Neuronal stem cell (in vitro differentiated cells): ENCODE data around the gene SOS1. TPM values are rescaled to one million over a fixed set of nuclear protein-coding genes. Genes with fewer than 3 reads are reported as not detected.

Experiments
- DNase-seq: peaks from one replicate; pipeline ENCODE4 v3.0.0-alpha.2; 2013; ENCODE audit warnings: low spot score
- H2AFZ ChIP-seq: one replicate; pipeline ENCODE4 v1.6.1; 2013; ENCODE audit warnings: mild to moderate bottlenecking, low read length, inconsistent platforms
- H2AK5ac ChIP-seq: 2 replicates; pipeline ENCODE4 v1.6.1; 2013; ENCODE audit warnings: low read depth, mild to moderate bottlenecking, inconsistent platforms, low read length, moderate library complexity, mixed read lengths
- H2BK120ac ChIP-seq: 2 replicates; pipeline ENCODE4 v1.6.1; 2013; ENCODE audit warnings: low read depth, mild to moderate bottlenecking, inconsistent platforms, low read length, moderate library complexity, mixed read lengths
- H2BK12ac ChIP-seq: one replicate; pipeline ENCODE4 v1.6.1; 2013; ENCODE audit warnings: low read length, inconsistent platforms
- H2BK15ac ChIP-seq: 2 replicates; pipeline ENCODE4 v1.6.1; 2013; ENCODE audit warnings: mild to moderate bottlenecking, low read length, inconsistent platforms, mixed read lengths
- H2BK5ac ChIP-seq: one replicate; pipeline ENCODE4 v1.6.1; 2013; ENCODE audit warnings: inconsistent platforms, mild to moderate bottlenecking, low read length, moderate library complexity
- H3K14ac ChIP-seq: one replicate; pipeline ENCODE4 v1.6.1; 2013; ENCODE audit warnings: low read length, inconsistent platforms
- H3K18ac ChIP-seq: 2 replicates; pipeline ENCODE4 v1.6.1; 2013; ENCODE audit warnings: low read length, inconsistent platforms
- H3K23ac ChIP-seq: 2 replicates; pipeline ENCODE4 v1.6.1; 2013; ENCODE audit warnings: low read depth, mild to moderate bottlenecking, mixed read lengths, low read length, inconsistent platforms; ENCODE audit not compliant: poor library complexity
- H3K27ac ChIP-seq: replicated peaks from 3 replicates; pipeline ENCODE4 v1.5.1; 2013; ENCODE audit warnings: low read length, inconsistent platforms
- H3K27me3 ChIP-seq, 3 experiments: 2 replicates each; pipeline ENCODE4 v1.6.1; 2013; ENCODE audit warnings: low read length in 3 of 3, mild to moderate bottlenecking in 2 of 3, inconsistent platforms in 1 of 3, low read depth in 1 of 3, mixed read lengths in 1 of 3, moderate library complexity in 1 of 3; ENCODE audit not compliant: control insufficient read depth in 3 of 3, insufficient read depth in 3 of 3
- H3K36me3 ChIP-seq, 2 donors: replicated peaks in 1 of 2; 2 replicates each; pipeline ENCODE4 v1.6.1; 2013; ENCODE audit warnings: low read length in 2 of 2; ENCODE audit not compliant: control insufficient read depth in 2 of 2, insufficient read depth in 2 of 2
- H3K4ac ChIP-seq: 2 replicates; pipeline ENCODE4 v1.6.1; 2013; ENCODE audit warnings: inconsistent platforms, mild to moderate bottlenecking, low read length, moderate library complexity
- H3K4me1 ChIP-seq, 2 donors: 1 replicate in 1 of 2; 2 replicates in 1 of 2; pipeline ENCODE4 v1.6.1; 2013; ENCODE audit warnings: low read length in 2 of 2, low read depth in 1 of 2; ENCODE audit not compliant: control insufficient read depth in 2 of 2, insufficient read depth in 1 of 2
- H3K4me2 ChIP-seq: one replicate; pipeline ENCODE4 v1.6.1; 2013; ENCODE audit warnings: mild to moderate bottlenecking, low read length, inconsistent platforms; ENCODE audit not compliant: insufficient read depth, poor library complexity, severe bottlenecking
- H3K4me3 ChIP-seq, 2 donors: 2 replicates each; pipeline ENCODE4 v1.5.1; 2013; ENCODE audit warnings: low read length in 2 of 2, mild to moderate bottlenecking in 2 of 2, inconsistent platforms in 1 of 2, moderate library complexity in 1 of 2
- H3K79me1 ChIP-seq: one replicate; pipeline ENCODE4 v1.6.1; 2013; ENCODE audit warnings: low read depth, mild to moderate bottlenecking, inconsistent platforms, low read length, moderate library complexity
- H3K9ac ChIP-seq: one replicate; pipeline ENCODE4 v1.6.1; 2013; ENCODE audit warnings: mild to moderate bottlenecking, low read depth, low read length, inconsistent platforms; ENCODE audit not compliant: poor library complexity
- H3K9me3 ChIP-seq, 2 donors: replicated peaks in 1 of 2; 2 replicates each; pipeline versions ENCODE3 to v1.6.1; 2013; ENCODE audit warnings: low read length in 2 of 2, mild to moderate bottlenecking in 2 of 2, inconsistent platforms in 1 of 2, low read depth in 1 of 2, mixed read lengths in 1 of 2, moderate library complexity in 1 of 2; ENCODE audit not compliant: control insufficient read depth in 2 of 2, insufficient read depth in 1 of 2
- H4K8ac ChIP-seq: one replicate; pipeline ENCODE4 v1.6.1; 2013; ENCODE audit warnings: low read depth, mild to moderate bottlenecking, inconsistent platforms, low read length, moderate library complexity
- H4K91ac ChIP-seq: one replicate; pipeline ENCODE4 v1.6.1; 2013; ENCODE audit warnings: low read length, low read depth, mild to moderate bottlenecking, inconsistent platforms; ENCODE audit not compliant: poor library complexity
- WGBS, 2 donors: extraction: QIAGEN DNeasy Blood & Tissue Kit; methylation state at CpG; one replicate each; pipeline ENCODE4 v1.1.7; 2013; ENCODE audit warnings: missing lambda C conversion rate in 2 of 2, mixed read lengths in 1 of 2; ENCODE audit not compliant: insufficient read length in 2 of 2, insufficient replicate concordance in 1 of 2; ENCODE audit errors: extremely low coverage in 2 of 2; 5-methylcytosine and 5-hydroxymethylcytosine counted together
- small RNA-seq: library from polyadenylated mRNA; stranded (forward); fragments of <200 nt; extraction: miRNeasy Mini kit (QIAGEN cat#:217004); gene quantifications from one replicate; pipeline ENCODE3, GENCODE V24; 2013; ENCODE audit not compliant: insufficient read depth

SOS1 gene

DNA sequence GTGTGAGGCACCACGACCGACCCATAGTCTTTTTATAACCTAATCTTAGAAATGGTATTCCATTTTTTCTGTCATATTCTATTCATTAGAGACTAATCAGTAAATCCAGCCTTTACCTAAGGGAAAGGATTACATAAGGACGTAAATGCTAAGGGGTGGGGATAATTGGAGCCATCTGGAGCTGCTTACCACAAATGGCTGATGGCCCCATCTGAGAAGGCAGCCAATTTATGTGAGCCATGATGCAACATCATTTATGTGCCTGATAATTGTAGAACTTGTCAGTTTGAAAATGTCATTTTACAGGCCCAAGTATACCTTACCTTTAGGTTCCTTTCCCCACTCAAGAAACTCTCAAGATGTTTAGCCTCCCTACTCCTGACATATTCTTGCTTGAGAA, 187.2 kb downstream of the SOS1 start:
- H2BK12ac ChIP-seq, result no peak overlapping the region
- no peak for DNase-seq
- H2BK5ac ChIP-seq, result no peak overlapping the region
- H4K8ac ChIP-seq, result no peak overlapping the region
- H3K27me3 ChIP-seq, result no peaks in the 10 kb centered on the region
- H2AFZ ChIP-seq, result no peak overlapping the region
- no peaks in the 10 kb centered on the region for H3K79me1 ChIP-seq
- no peak overlapping the region for H3K23ac ChIP-seq
- no peaks in the 10 kb centered on the region for H3K4me1 ChIP-seq
- H3K14ac ChIP-seq, result no peak overlapping the region
- H3K9me3 ChIP-seq, result no peaks in the 10 kb centered on the region
- no peak overlapping the region for H4K91ac ChIP-seq
- no peak overlapping the region for H3K4ac ChIP-seq
- no peak overlapping the region for H3K27ac ChIP-seq
- H2AK5ac ChIP-seq, result no peak overlapping the region
- no peak overlapping the region for H3K4me3 ChIP-seq
- no peak overlapping the region for H3K4me2 ChIP-seq
- H3K9ac ChIP-seq, result no peak overlapping the region
- WGBS, 2 donors, result no CpG with 5 or more reads among the region's 3 CpGs
- H3K36me3 ChIP-seq, result no peaks in the 10 kb centered on the region
- no peak overlapping the region for H2BK15ac ChIP-seq
- H3K18ac ChIP-seq, result no peak overlapping the region
- no peak overlapping the region for H2BK120ac ChIP-seq

DNA sequence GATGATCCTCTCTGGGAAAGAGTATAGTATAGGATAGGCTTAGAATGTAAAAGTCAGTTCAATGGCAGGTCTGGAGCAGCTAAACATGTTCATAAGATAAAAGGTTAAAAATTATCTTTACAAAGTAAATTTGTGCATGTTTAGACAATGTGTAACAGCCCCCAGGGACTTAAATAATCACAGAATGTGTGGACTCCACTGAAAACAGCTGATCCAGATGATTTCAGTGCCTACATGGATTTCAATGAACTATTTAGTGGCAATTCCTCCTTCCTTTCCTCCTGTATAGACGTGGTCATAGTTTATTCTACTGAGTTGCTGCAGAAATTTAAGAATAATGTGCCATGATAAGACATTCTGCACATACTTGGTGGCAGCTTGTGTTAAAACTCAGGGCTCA, 188.3 kb downstream of the SOS1 start:
- no peak overlapping the region for H2BK12ac ChIP-seq
- H3K9me3 ChIP-seq, result no peaks in the 10 kb centered on the region
- DNase-seq, result no peak
- H2BK5ac ChIP-seq, result no peak overlapping the region
- no peak overlapping the region for H2AK5ac ChIP-seq
- H3K14ac ChIP-seq, result no peak overlapping the region
- H3K4me1 ChIP-seq, result no peaks in the 10 kb centered on the region
- no peaks in the 10 kb centered on the region for H3K36me3 ChIP-seq
- no peak overlapping the region for H3K18ac ChIP-seq
- H2AFZ ChIP-seq, result no peak overlapping the region
- no peak overlapping the region for H2BK15ac ChIP-seq
- H3K27me3 ChIP-seq, result no peaks in the 10 kb centered on the region
- H3K9ac ChIP-seq, result no peak overlapping the region
- no peak overlapping the region for H3K4ac ChIP-seq
- no peak overlapping the region for H3K4me2 ChIP-seq
- no peaks in the 10 kb centered on the region for H3K79me1 ChIP-seq
- H4K8ac ChIP-seq, result no peak overlapping the region
- H4K91ac ChIP-seq, result no peak overlapping the region
- no peak overlapping the region for H3K27ac ChIP-seq
- H3K23ac ChIP-seq, result no peak overlapping the region
- no peak overlapping the region for H2BK120ac ChIP-seq
- no CpG with 5 or more reads among the region's 1 CpG for WGBS, 2 donors
- no peak overlapping the region for H3K4me3 ChIP-seq

Small RNAs within 50 kb of the gene (small RNA-seq; reads per million reads assigned to genes)
- not detected for gene HSPE1P13
- gene RF00019, result not detected
- gene RN7SL96P, result not detected
- gene RNU6-198P, result not detected
